HepG2 (cell line): Measurements from ENCODE around the gene WIZ.

Source experiments
- CENPX ChIP-seq: sonication (generic); formaldehyde crosslinking; IDR thresholded peaks from 2 replicates; pipeline ENCODE4 v1.9.0; 2021; ENCODE audit warnings: mild to moderate bottlenecking, missing genetic modification reagents, moderate library complexity
- CHD4 ChIP-seq: fragments of 200-600 bp; sonication (generic); IDR thresholded peaks from 2 replicates; pipeline ENCODE4 v1.7.0; 2017; ENCODE audit warnings: mild to moderate bottlenecking, low read length, borderline replicate concordance
- MBD4 ChIP-seq: IDR thresholded peaks from 2 replicates; pipeline ENCODE4 v1.6.1; 2012; ENCODE audit warnings: low read length, inconsistent platforms, borderline replicate concordance
- NFYB ChIP-seq: sonication (generic); formaldehyde crosslinking; IDR thresholded peaks from 2 replicates; pipeline ENCODE4 v1.4.0; 2020; ENCODE audit warnings: missing genetic modification reagents
- POLR2G ChIP-seq: fragments of 200-400 bp; formaldehyde crosslinking; IDR thresholded peaks from 2 replicates; pipeline ENCODE4 v1.6.1; 2018; ENCODE audit warnings: mild to moderate bottlenecking, low read depth, low read length, moderate library complexity
- SP1 ChIP-seq, 2 experiments: fragments of 450-650 bp in 1 of 2; sonication (generic) in 1 of 2; formaldehyde crosslinking in 1 of 2; IDR thresholded peaks; 2 replicates each; pipeline versions ENCODE4 v1.4.0 to v1.6.1; 2016 to 2020; ENCODE audit warnings: missing genetic modification reagents in 1 of 2
- TARDBP ChIP-seq: sonication (generic); formaldehyde crosslinking; IDR thresholded peaks from 2 replicates; pipeline ENCODE4 v1.8.0; 2022; ENCODE audit warnings: mild to moderate bottlenecking, missing genetic modification reagents
- ZMYM2 ChIP-seq: sonication (generic); formaldehyde crosslinking; IDR thresholded peaks from 2 replicates; pipeline ENCODE4 v1.8.0; 2022; ENCODE audit warnings: mild to moderate bottlenecking, missing genetic modification reagents
- ZNF101 ChIP-seq: sonication (generic); formaldehyde crosslinking; IDR thresholded peaks from 2 replicates; pipeline ENCODE4 v1.4.0; 2020; ENCODE audit warnings: mild to moderate bottlenecking, low read depth, missing genetic modification reagents, borderline replicate concordance
- ZNF484 ChIP-seq: sonication (generic); formaldehyde crosslinking; IDR thresholded peaks from 2 replicates; pipeline ENCODE4 v1.5.1; 2020; ENCODE audit warnings: mild to moderate bottlenecking, low read depth, missing genetic modification reagents, borderline replicate concordance
- TF ChIP-seq, protein P1 (sequence below): sonication (generic); formaldehyde crosslinking; IDR thresholded peaks from 2 replicates; pipeline ENCODE4 v1.5.0; 2020; ENCODE audit warnings: mild to moderate bottlenecking, missing genetic modification reagents

DNA sequence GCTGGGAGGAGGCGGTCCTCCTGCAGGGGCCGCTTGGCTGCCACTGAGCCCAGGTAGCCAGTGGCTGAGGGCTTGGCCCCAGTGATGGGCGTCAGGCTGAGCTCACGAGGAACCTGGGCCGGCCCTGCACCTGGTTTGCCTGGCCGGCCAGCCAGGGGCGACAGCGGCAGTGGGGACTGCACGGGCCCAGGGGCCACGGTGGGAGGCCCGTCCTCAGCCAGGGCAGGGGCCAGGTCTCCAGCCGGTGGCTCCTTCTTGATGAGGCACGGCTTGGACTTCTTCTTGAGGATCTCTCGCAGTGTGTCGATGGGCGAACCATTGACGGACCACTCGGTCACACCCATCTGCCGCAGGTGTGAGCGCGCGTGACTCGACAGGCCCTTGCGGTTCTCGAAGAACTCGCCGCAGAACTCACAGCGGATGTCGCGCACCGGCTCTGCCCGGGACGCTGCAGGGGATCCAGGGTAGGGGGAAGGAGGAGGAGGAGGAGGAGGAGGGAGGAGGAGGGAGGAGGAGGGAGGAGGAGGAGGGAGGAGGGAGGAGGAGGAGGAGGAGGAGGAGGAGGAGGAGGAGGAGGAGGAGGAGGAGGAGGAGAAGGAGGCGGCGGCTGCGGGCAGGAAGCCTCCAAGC lies 24.3 kb downstream of the WIZ start:
- no peak for TF ChIP-seq ZNF101
- TF ChIP-seq MBD4 = no peak
- no peak for TF ChIP-seq CENPX
- TF ChIP-seq CHD4 = no peak
- TF ChIP-seq TARDBP (CRISPR knock-in tag) = no peak
- TF ChIP-seq SP1 (IDR thresholded peaks at IDR 0.05) = no peak
- no peak for TF ChIP-seq SP1 (CRISPR knock-in tag; IDR thresholded peaks at IDR 0.05)
- no peak for TF ChIP-seq NFYB (CRISPR knock-in tag)
- no peak for TF ChIP-seq POLR2G
- TF ChIP-seq, protein P1, sequence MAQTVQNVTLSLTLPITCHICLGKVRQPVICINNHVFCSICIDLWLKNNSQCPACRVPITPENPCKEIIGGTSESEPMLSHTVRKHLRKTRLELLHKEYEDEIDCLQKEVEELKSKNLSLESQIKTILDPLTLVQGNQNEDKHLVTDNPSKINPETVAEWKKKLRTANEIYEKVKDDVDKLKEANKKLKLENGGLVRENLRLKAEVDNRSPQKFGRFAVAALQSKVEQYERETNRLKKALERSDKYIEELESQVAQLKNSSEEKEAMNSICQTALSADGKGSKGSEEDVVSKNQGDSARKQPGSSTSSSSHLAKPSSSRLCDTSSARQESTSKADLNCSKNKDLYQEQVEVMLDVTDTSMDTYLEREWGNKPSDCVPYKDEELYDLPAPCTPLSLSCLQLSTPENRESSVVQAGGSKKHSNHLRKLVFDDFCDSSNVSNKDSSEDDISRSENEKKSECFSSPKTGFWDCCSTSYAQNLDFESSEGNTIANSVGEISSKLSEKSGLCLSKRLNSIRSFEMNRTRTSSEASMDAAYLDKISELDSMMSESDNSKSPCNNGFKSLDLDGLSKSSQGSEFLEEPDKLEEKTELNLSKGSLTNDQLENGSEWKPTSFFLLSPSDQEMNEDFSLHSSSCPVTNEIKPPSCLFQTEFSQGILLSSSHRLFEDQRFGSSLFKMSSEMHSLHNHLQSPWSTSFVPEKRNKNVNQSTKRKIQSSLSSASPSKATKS (CRISPR knock-in tag) = no peak
- no peak for TF ChIP-seq ZNF484 (CRISPR knock-in tag)
- TF ChIP-seq ZMYM2 (CRISPR knock-in tag) = no peak
